ENCODE data around the gene COL1A1. TPM values are rescaled to one million over a fixed set of nuclear protein-coding genes. Genes with fewer than 3 reads are reported as not detected.
A peak's percentile ranks its signal among the peaks of the same experiment; 100 is the strongest.

The COL1A1 gene
- polyA plus RNA-seq, 3 donors, result 388 to 763 (median 498) TPM

DNA sequence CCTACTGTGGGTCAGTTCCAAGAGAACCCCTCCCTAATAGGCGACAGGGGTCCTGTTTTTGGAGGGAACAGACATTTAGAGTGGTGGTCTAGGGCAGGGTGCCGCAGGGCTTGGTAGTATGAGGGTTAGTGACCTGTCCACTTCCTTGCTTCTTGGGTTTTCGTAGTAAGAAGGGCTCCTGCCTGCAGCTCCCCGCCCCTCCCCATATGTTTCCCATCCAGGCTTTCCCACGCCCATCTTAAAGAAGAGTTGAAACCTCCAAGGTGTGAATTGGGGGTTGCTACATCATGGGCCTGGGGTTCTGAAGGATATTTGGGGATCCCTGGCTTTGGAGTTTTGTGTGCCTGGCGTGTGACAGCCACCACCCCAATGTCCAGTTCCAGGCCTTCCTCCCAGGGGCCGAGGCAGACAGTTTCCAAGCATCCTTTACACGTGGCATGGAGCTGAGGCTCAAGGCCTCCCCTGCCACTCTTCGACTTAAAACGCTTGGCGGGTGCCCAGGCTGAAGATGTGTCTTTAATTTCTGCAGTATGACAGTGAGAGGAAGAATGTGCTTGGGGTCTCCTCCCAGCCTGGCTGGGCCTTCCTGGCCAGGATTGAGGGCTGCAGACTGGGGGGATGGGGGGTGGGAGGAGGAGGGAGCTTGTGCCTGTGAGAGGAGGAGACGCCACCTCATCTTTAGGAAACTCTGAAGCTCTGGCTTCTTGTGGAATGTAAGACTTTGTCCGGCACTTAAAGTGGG, 2.3 kb upstream of the COL1A1 start:
- no peak for DNase-seq

- DNase-seq, result no peak
Observed at GRCh38 chr17:50203086-50203485, 1.7 kb upstream of the COL1A1 start.

GRCh38 chr17:50200457-50201275, 765 bp downstream of the COL1A1 start:
- DNase-seq, result peak; percentile 92

GRCh38 chr17:50199803-50200456, 1.5 kb downstream of the COL1A1 start:
- peak; percentile 95 for DNase-seq

- no peak for DNase-seq
Observed at GRCh38 chr17:50199211-50199802, 2.1 kb downstream of the COL1A1 start.

- DNase-seq, result no peak
Observed at GRCh38 chr17:50198026-50198669, 3.3 kb downstream of the COL1A1 start.

- DNase-seq, result no peak
Observed at GRCh38 chr17:50196826-50197225, 4.6 kb downstream of the COL1A1 start.

DNA sequence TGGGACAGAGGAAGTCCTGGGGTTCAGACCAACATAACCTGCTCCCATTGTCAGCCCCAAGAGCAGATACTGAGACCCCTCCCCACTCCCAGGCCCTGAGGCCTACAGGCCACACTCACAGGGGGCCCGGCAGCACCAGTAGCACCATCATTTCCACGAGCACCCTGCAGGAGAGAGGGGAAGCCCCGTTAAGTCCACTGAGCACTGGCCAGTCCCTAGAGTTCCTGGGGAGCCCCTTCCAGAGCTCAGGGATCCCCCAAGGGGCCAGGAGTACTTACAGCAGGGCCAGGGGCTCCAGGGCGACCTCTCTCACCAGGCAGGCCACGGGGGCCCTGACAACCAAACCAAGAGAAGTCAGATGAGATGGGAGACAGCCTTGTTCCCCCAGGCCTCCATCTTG, 5.4 kb downstream of the COL1A1 start:
- no peak for DNase-seq

DNA sequence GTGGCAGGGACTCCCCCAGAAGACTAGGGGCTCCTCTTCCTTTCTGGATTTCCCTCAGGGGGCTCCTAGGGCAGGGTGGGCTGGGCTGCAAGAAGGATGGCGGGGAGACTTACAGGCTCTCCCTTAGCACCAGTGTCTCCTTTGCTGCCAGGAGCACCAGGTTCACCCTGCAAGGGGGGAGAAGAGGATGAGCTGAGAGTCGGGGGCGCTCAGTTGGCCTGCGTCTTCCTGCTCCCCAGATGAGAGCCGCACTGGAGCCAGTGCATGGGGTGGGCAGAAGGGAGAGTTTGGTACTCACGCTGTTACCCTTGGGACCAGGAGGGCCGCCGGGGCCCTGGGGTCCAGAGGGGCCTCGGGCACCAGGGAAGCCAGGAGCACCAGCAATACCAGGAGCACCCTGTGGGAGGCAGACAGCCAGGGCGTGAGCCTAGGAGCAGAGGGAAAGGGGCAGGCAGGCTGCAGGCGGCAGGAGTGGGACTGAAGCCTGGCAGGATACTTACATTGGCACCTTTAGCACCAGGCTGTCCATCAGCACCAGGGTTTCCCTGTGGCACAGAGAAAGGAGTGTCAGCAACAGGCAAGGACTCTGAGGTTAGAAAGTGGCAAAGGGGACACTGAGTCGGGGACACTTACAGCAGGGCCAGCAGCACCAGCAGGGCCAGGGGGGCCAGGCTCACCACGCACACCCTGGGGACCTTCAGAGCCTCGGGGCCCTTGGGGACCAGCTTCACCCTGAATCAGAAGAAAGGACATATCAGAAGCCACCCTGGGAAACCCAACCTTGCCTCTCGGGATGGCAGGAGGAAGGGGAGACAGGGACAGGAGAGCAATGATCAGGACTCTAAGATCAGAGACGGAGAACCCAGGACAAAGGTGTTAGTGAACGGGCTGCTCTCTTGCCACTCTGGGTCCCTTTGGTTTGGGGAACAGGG, 6.2 kb downstream of the COL1A1 start:
- no peak for DNase-seq

DNA sequence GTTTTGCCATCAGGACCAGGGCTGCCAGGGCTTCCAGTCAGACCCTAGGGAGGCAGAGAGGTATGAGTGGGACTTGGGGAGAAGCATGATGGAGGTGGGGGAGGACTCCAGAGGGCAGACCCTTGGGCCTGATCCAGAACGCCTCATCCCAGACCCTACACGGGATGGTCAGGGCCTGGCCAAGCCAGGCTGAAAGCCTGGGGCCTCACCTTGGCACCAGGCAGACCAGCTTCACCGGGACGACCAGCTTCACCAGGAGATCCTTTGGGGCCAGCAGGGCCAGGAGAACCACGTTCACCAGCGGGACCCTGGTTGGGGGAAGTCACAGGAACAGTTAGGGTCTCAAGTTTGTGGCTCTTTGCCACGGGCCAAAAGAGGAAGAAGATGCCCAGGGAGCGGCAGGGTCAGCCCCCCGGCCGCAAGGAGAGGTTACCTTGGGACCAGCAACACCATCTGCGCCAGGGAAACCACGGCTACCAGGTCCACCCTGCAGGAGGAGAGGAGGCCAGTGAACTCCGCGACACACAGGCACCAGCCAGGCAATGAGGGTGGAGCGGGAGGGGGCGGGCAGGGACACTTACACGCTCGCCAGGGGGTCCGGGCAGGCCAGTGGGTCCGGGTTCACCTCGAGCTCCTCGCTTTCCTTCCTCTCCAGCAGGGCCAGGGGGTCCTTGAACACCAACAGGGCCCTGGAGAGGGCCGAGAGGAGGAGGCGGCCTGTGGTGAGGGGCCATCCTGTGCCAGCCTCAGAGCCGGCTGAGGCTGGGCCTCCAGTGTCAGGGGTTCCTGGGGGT, 7.1 kb downstream of the COL1A1 start:
- DNase-seq, result no peak

DNA sequence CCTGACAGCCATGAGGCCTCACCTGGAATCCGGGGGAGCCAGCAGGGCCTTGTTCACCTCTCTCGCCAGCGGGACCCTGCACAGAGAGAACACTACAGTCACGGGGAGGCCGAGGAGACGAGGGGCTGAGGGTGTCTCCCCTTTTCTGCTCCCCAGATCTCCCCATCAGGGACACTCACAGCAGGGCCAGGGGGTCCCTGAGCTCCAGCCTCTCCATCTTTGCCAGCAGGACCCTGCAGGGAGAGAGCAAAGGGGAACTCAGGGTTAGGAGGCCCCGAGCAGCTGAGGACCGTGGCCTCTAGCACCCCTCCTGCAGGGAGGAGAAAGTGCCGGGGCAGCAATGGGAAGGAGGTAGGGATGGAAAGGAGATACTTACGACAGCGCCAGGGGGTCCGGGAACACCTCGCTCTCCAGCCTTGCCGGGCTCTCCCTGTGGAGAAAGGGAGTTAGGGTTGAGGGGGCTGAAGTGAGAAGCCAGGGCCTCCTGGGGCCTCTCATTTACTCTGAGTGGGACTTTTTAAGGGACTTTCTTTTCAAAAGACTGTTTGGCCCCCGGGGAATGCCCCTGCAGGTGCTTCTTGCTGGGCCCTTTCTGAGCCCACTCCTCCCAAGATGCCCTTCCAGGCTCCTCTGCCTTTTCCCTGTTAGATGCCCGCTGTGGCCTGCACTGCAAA, 8.7 kb downstream of the COL1A1 start:
- DNase-seq, result no peak

- DNase-seq, result no peak
Observed at GRCh38 chr17:50192144-50192617, 9.2 kb downstream of the COL1A1 start.

GRCh38 chr17:50191359-50192143, 9.9 kb downstream of the COL1A1 start:
- DNase-seq, result no peak

- no peak for DNase-seq
Observed at GRCh38 chr17:50190603-50191358, 10.7 kb downstream of the COL1A1 start.

- no peak for DNase-seq
Observed at GRCh38 chr17:50190293-50190602, 11.2 kb downstream of the COL1A1 start.

- DNase-seq, result no peak
Observed at GRCh38 chr17:50189550-50190292, 11.7 kb downstream of the COL1A1 start.

Measured in renal pelvis (tissue), 4 donors.